Measurements from ENCODE around the gene SGPP2. TPM values are rescaled to one million over a fixed set of nuclear protein-coding genes. Genes with fewer than 3 reads are reported as not detected.

SGPP2 gene
- total and polyA plus RNA-seq, 2 donors: 4.4 to 5.4 TPM

- no peaks in the 10 kb centered on the region for H3K9me3 ChIP-seq (ENCODE audit: control insufficient read depth in 2 of 2, insufficient read depth in 1 of 2, low read length in 1 of 2)
- no peak overlapping the region for H3K27ac ChIP-seq (ENCODE audit: low read depth in 1 of 2, low read length in 1 of 2)
- no peaks in the 10 kb centered on the region for H3K27me3 ChIP-seq (ENCODE audit: control insufficient read depth in 2 of 2, insufficient read depth in 1 of 2, low read length in 1 of 2)
- no peaks in the 10 kb centered on the region for H3K36me3 ChIP-seq (ENCODE audit: control insufficient read depth in 2 of 2, insufficient read depth in 2 of 2, low read length in 1 of 2)
- H3K4me3 ChIP-seq (ENCODE audit: low read length in 2 of 2): no peak overlapping the region
- H3K4me1 ChIP-seq (ENCODE audit: control insufficient read depth in 2 of 2, insufficient read depth in 2 of 2, low read length in 2 of 2): no peaks in the 10 kb centered on the region
- no peak for DNase-seq (ENCODE audit: low read depth in 6 of 9, low spot score in 9 of 9)
- WGBS: 87% methylated on average over 5 of the region's 5 CpGs
Observed at GRCh38 chr2:222525811-222526210, 101.5 kb downstream of the SGPP2 start.

GRCh38 chr2:222526480-222527277 lies 102.3 kb downstream of the SGPP2 start:
- H3K4me3 ChIP-seq (ENCODE audit: low read length in 2 of 2): no peak overlapping the region
- 94% methylated on average over 7 of the region's 7 CpGs for WGBS

GRCh38 chr2:222532315-222532714 lies 108.0 kb downstream of the SGPP2 start:
- peak overlapping the region in 1 of 2 donors; percentile 17 for H3K27ac ChIP-seq (ENCODE audit: low read depth in 1 of 2, low read length in 1 of 2)
- no peak for DNase-seq (ENCODE audit: low read depth in 6 of 9, low spot score in 9 of 9)

More at GRCh38 chr2:222526480-222527277, 102.3 kb downstream of the SGPP2 start:
- no peaks in the 10 kb centered on the region for H3K4me1 ChIP-seq (ENCODE audit: control insufficient read depth in 2 of 2, insufficient read depth in 2 of 2, low read length in 2 of 2)
- H3K36me3 ChIP-seq (ENCODE audit: control insufficient read depth in 2 of 2, insufficient read depth in 2 of 2, low read length in 1 of 2): no peaks in the 10 kb centered on the region
- no peaks in the 10 kb centered on the region for H3K27me3 ChIP-seq (ENCODE audit: control insufficient read depth in 2 of 2, insufficient read depth in 1 of 2, low read length in 1 of 2)
- no peaks in the 10 kb centered on the region for H3K9me3 ChIP-seq (ENCODE audit: control insufficient read depth in 2 of 2, insufficient read depth in 1 of 2, low read length in 1 of 2)
- DNase-seq (ENCODE audit: low read depth in 6 of 9, low spot score in 9 of 9): no peak
- no peak overlapping the region for H3K27ac ChIP-seq (ENCODE audit: low read depth in 1 of 2, low read length in 1 of 2)

GRCh38 chr2:222535477-222535876 lies 111.1 kb downstream of the SGPP2 start:
- 83% methylated on average over 6 of the region's 6 CpGs for WGBS
- Histone ChIP-seq H3K27ac (ENCODE audit: low read depth in 1 of 2, low read length in 1 of 2) (no peak overlapping the region), H3K4me1 (ENCODE audit: control insufficient read depth in 2 of 2, insufficient read depth in 2 of 2, low read length in 2 of 2) (peaks cover 0 to 2% of the 10 kb centered on the region in 2 donors), H3K4me3 (ENCODE audit: low read length in 2 of 2) (no peak overlapping the region), H3K9me3 (ENCODE audit: control insufficient read depth in 2 of 2, insufficient read depth in 1 of 2, low read length in 1 of 2) (no peaks in the 10 kb centered on the region), H3K27me3 (ENCODE audit: control insufficient read depth in 2 of 2, insufficient read depth in 1 of 2, low read length in 1 of 2) (peaks cover 0 to 4% of the 10 kb centered on the region in 2 donors), H3K36me3 (ENCODE audit: control insufficient read depth in 2 of 2, insufficient read depth in 2 of 2, low read length in 1 of 2) (no peaks in the 10 kb centered on the region)
- no peak for DNase-seq (ENCODE audit: low read depth in 6 of 9, low spot score in 9 of 9)

More at GRCh38 chr2:222532315-222532714, 108.0 kb downstream of the SGPP2 start:
- Histone ChIP-seq H3K36me3 (ENCODE audit: control insufficient read depth in 2 of 2, insufficient read depth in 2 of 2, low read length in 1 of 2) (no peaks in the 10 kb centered on the region), H3K4me1 (ENCODE audit: control insufficient read depth in 2 of 2, insufficient read depth in 2 of 2, low read length in 2 of 2) (peaks cover 0 to 2% of the 10 kb centered on the region in 2 donors), H3K4me3 (ENCODE audit: low read length in 2 of 2) (no peak overlapping the region), H3K9me3 (ENCODE audit: control insufficient read depth in 2 of 2, insufficient read depth in 1 of 2, low read length in 1 of 2) (no peaks in the 10 kb centered on the region), H3K27me3 (ENCODE audit: control insufficient read depth in 2 of 2, insufficient read depth in 1 of 2, low read length in 1 of 2) (peaks cover 0 to 4% of the 10 kb centered on the region in 2 donors)
- WGBS: 67% methylated on average over 5 of the region's 5 CpGs

GRCh38 chr2:222538535-222538934 lies 114.2 kb downstream of the SGPP2 start:
- WGBS: 91% methylated on average over 3 of the region's 3 CpGs
- no peak overlapping the region for H3K27ac ChIP-seq (ENCODE audit: low read depth in 1 of 2, low read length in 1 of 2)

GRCh38 chr2:222544661-222545060 lies 120.3 kb downstream of the SGPP2 start:
- no peaks in the 10 kb centered on the region for H3K4me1 ChIP-seq (ENCODE audit: control insufficient read depth in 2 of 2, insufficient read depth in 2 of 2, low read length in 2 of 2)
- no peaks in the 10 kb centered on the region for H3K9me3 ChIP-seq (ENCODE audit: control insufficient read depth in 2 of 2, insufficient read depth in 1 of 2, low read length in 1 of 2)
- H3K36me3 ChIP-seq (ENCODE audit: control insufficient read depth in 2 of 2, insufficient read depth in 2 of 2, low read length in 1 of 2): no peaks in the 10 kb centered on the region
- H3K27me3 ChIP-seq (ENCODE audit: control insufficient read depth in 2 of 2, insufficient read depth in 1 of 2, low read length in 1 of 2): peaks cover 0 to 2% of the 10 kb centered on the region in 2 donors
- WGBS: 89% methylated on average over 1 of the region's 1 CpG
- no peak overlapping the region for H3K4me3 ChIP-seq (ENCODE audit: low read length in 2 of 2)
- no peak for DNase-seq (ENCODE audit: low read depth in 6 of 9, low spot score in 9 of 9)
- no peak overlapping the region for H3K27ac ChIP-seq (ENCODE audit: low read depth in 1 of 2, low read length in 1 of 2)

More at GRCh38 chr2:222538535-222538934, 114.2 kb downstream of the SGPP2 start:
- H3K36me3 ChIP-seq (ENCODE audit: control insufficient read depth in 2 of 2, insufficient read depth in 2 of 2, low read length in 1 of 2): no peaks in the 10 kb centered on the region
- no peak for DNase-seq (ENCODE audit: low read depth in 6 of 9, low spot score in 9 of 9)
- H3K9me3 ChIP-seq (ENCODE audit: control insufficient read depth in 2 of 2, insufficient read depth in 1 of 2, low read length in 1 of 2): no peaks in the 10 kb centered on the region
- no peaks in the 10 kb centered on the region for H3K4me1 ChIP-seq (ENCODE audit: control insufficient read depth in 2 of 2, insufficient read depth in 2 of 2, low read length in 2 of 2)
- peaks cover 0 to 4% of the 10 kb centered on the region in 2 donors for H3K27me3 ChIP-seq (ENCODE audit: control insufficient read depth in 2 of 2, insufficient read depth in 1 of 2, low read length in 1 of 2)
- H3K4me3 ChIP-seq (ENCODE audit: low read length in 2 of 2): no peak overlapping the region

GRCh38 chr2:222545823-222546795 lies 121.8 kb downstream of the SGPP2 start:
- peaks cover 0 to 2% of the 10 kb centered on the region in 2 donors for H3K27me3 ChIP-seq (ENCODE audit: control insufficient read depth in 2 of 2, insufficient read depth in 1 of 2, low read length in 1 of 2)
- no peak for DNase-seq (ENCODE audit: low read depth in 6 of 9, low spot score in 9 of 9)
- no peaks in the 10 kb centered on the region for H3K4me1 ChIP-seq (ENCODE audit: control insufficient read depth in 2 of 2, insufficient read depth in 2 of 2, low read length in 2 of 2)
- WGBS: 85% methylated on average over 6 of the region's 6 CpGs
- H3K4me3 ChIP-seq (ENCODE audit: low read length in 2 of 2): no peak overlapping the region
- no peak overlapping the region for H3K27ac ChIP-seq (ENCODE audit: low read depth in 1 of 2, low read length in 1 of 2)
- H3K9me3 ChIP-seq (ENCODE audit: control insufficient read depth in 2 of 2, insufficient read depth in 1 of 2, low read length in 1 of 2): no peaks in the 10 kb centered on the region
- H3K36me3 ChIP-seq (ENCODE audit: control insufficient read depth in 2 of 2, insufficient read depth in 2 of 2, low read length in 1 of 2): no peaks in the 10 kb centered on the region

GRCh38 chr2:222547083-222547482 lies 122.7 kb downstream of the SGPP2 start:
- DNase-seq (ENCODE audit: low read depth in 6 of 9, low spot score in 9 of 9): no peak
- no peak overlapping the region for H3K27ac ChIP-seq (ENCODE audit: low read depth in 1 of 2, low read length in 1 of 2)
- peaks cover 0 to 2% of the 10 kb centered on the region in 2 donors for H3K27me3 ChIP-seq (ENCODE audit: control insufficient read depth in 2 of 2, insufficient read depth in 1 of 2, low read length in 1 of 2)
- H3K36me3 ChIP-seq (ENCODE audit: control insufficient read depth in 2 of 2, insufficient read depth in 2 of 2, low read length in 1 of 2): no peaks in the 10 kb centered on the region
- no peaks in the 10 kb centered on the region for H3K4me1 ChIP-seq (ENCODE audit: control insufficient read depth in 2 of 2, insufficient read depth in 2 of 2, low read length in 2 of 2)
- 92% methylated on average over 5 of the region's 5 CpGs for WGBS
- H3K4me3 ChIP-seq (ENCODE audit: low read length in 2 of 2): no peak overlapping the region
- H3K9me3 ChIP-seq (ENCODE audit: control insufficient read depth in 2 of 2, insufficient read depth in 1 of 2, low read length in 1 of 2): no peaks in the 10 kb centered on the region

GRCh38 chr2:222548992-222549391 lies 124.6 kb downstream of the SGPP2 start:
- no peaks in the 10 kb centered on the region for H3K9me3 ChIP-seq (ENCODE audit: control insufficient read depth in 2 of 2, insufficient read depth in 1 of 2, low read length in 1 of 2)
- H3K27ac ChIP-seq (ENCODE audit: low read depth in 1 of 2, low read length in 1 of 2): no peak overlapping the region
- no peaks in the 10 kb centered on the region for H3K4me1 ChIP-seq (ENCODE audit: control insufficient read depth in 2 of 2, insufficient read depth in 2 of 2, low read length in 2 of 2)
- 88% methylated on average over 3 of the region's 3 CpGs for WGBS
- no peak for DNase-seq (ENCODE audit: low read depth in 6 of 9, low spot score in 9 of 9)
- H3K27me3 ChIP-seq (ENCODE audit: control insufficient read depth in 2 of 2, insufficient read depth in 1 of 2, low read length in 1 of 2): peaks cover 0 to 2% of the 10 kb centered on the region in 2 donors
- H3K4me3 ChIP-seq (ENCODE audit: low read length in 2 of 2): no peak overlapping the region
- H3K36me3 ChIP-seq (ENCODE audit: control insufficient read depth in 2 of 2, insufficient read depth in 2 of 2, low read length in 1 of 2): no peaks in the 10 kb centered on the region
